Measurements from ENCODE around the gene KRT4. TPM values are rescaled to one million over a fixed set of nuclear protein-coding genes. Genes with fewer than 3 reads are reported as not detected.

Gene KRT4
- total and polyA plus RNA-seq, 2 donors (not counting 3 experiments of a cell fraction or from before 2014, with no cell fraction given), result not detected

- H3K27me3 ChIP-seq (ENCODE audit: control insufficient read depth in 2 of 2, insufficient read depth in 2 of 2, low read length in 2 of 2), result peaks cover 0 to 8% of the 10 kb centered on the region in 2 experiments
- FAIRE-seq (no peak), DNase-seq (ENCODE audit: low read depth, low spot score) (no peak)
- no peaks in the 10 kb centered on the region for H3K36me3 ChIP-seq (ENCODE audit: control insufficient read depth in 2 of 2, extremely low read depth in 1 of 2, insufficient read depth in 2 of 2, low read length in 2 of 2)
- ChIA-PET POLR2A (no interaction called here), CTCF (no interaction called here)
- no peaks in the 10 kb centered on the region for H3K9me3 ChIP-seq (replicated peaks; ENCODE audit: control insufficient read depth, insufficient read depth, low read length)
- H3K9ac ChIP-seq (replicated peaks; ENCODE audit: extremely low read depth, insufficient read depth, low read length), result no peak overlapping the region
- H3K4me3 ChIP-seq (replicated peaks in 1 of 3; ENCODE audit: insufficient read depth in 1 of 3, low read depth in 1 of 3, low read length in 3 of 3), result no peak overlapping the region
- H4K20me1 ChIP-seq (replicated peaks; ENCODE audit: control insufficient read depth, extremely low read depth, insufficient read depth, low read length), result no peaks in the 10 kb centered on the region
- H3K4me2 ChIP-seq (ENCODE audit: insufficient read depth, low read length), result no peak overlapping the region
- no peaks in the 10 kb centered on the region for H3K9me1 ChIP-seq (replicated peaks; ENCODE audit: control insufficient read depth, extremely low read depth, insufficient read depth, low read length)
- H3K4me1 ChIP-seq (ENCODE audit: control insufficient read depth, extremely low read depth, insufficient read depth, low read length), result no peaks in the 10 kb centered on the region
- H3K27ac ChIP-seq (ENCODE audit: insufficient read depth, low read depth, low read length), result no peak overlapping the region
- intact Hi-C loops (cut with micrococcal nuclease) (no loop called here), dilution Hi-C loops (cut with MboI; ENCODE audit: extremely low pct_ligation_motif_present, low sequenced_read_pairs) (no loop called here)
- H2AFZ ChIP-seq (ENCODE audit: low read depth, low read length), result no peak overlapping the region
- BruUV-seq (replicated peaks), result no TSS peak
- no peaks in the 10 kb centered on the region for H3K79me2 ChIP-seq (ENCODE audit: control insufficient read depth, insufficient read depth, low read length)
- TF ChIP-seq FOS (IDR thresholded peaks at IDR 0.05; ENCODE audit: borderline replicate concordance, insufficient read depth, low read length), result no peak
- no peak for TF ChIP-seq MAX (IDR thresholded peaks at IDR 0.05; ENCODE audit: insufficient read depth, insufficient read length)
- no peak for TF ChIP-seq EZH2 (IDR thresholded peaks at IDR 0.05; ENCODE audit: borderline replicate concordance, low read depth, low read length, severe bottlenecking)
- no peak for TF ChIP-seq JUN (IDR thresholded peaks at IDR 0.05; ENCODE audit: borderline replicate concordance, insufficient read depth, insufficient read length, low read depth)
- TF ChIP-seq POLR2AphosphoS5 (IDR thresholded peaks at IDR 0.05; ENCODE audit: insufficient read depth, low read depth, low read length), result no peak
- TF ChIP-seq GATA2 (IDR thresholded peaks at IDR 0.05; ENCODE audit: insufficient read depth, insufficient read length, low read depth, low read length), result no peak
These were observed 16.4 kb downstream of the KRT4 start for GRCh38 chr12:52797529-52797894.

GRCh38 chr12:52796839-52797528 is 16.9 kb downstream of the KRT4 start:
- no peak overlapping the region for H3K4me2 ChIP-seq (ENCODE audit: insufficient read depth, low read length)
- TF ChIP-seq CTCF (IDR thresholded peaks at IDR 0.05; ENCODE audit: extremely low read depth in 1 of 2, insufficient read depth in 1 of 2, low read depth in 1 of 2, low read length in 2 of 2) (no peak), MYC (IDR thresholded peaks at IDR 0.05; ENCODE audit: low read depth, low read length) (no peak), POLR2AphosphoS5 (IDR thresholded peaks at IDR 0.05; ENCODE audit: insufficient read depth, low read depth, low read length) (no peak), JUN (IDR thresholded peaks at IDR 0.05; ENCODE audit: borderline replicate concordance, insufficient read depth, insufficient read length, low read depth) (no peak), EZH2 (IDR thresholded peaks at IDR 0.05; ENCODE audit: borderline replicate concordance, low read depth, low read length, severe bottlenecking) (no peak), POLR2A (IDR thresholded peaks at IDR 0.05; ENCODE audit: low read depth, low read length) (no peak)
- no peaks in the 10 kb centered on the region for H3K9me1 ChIP-seq (replicated peaks; ENCODE audit: control insufficient read depth, extremely low read depth, insufficient read depth, low read length)
- POLR2A ChIA-PET, result no interaction called here
- H3K4me3 ChIP-seq (replicated peaks in 1 of 3; ENCODE audit: insufficient read depth in 1 of 3, low read depth in 1 of 3, low read length in 3 of 3), result no peak overlapping the region
- H3K9me3 ChIP-seq (replicated peaks; ENCODE audit: control insufficient read depth, insufficient read depth, low read length), result no peaks in the 10 kb centered on the region
- no peak overlapping the region for H3K9ac ChIP-seq (replicated peaks; ENCODE audit: extremely low read depth, insufficient read depth, low read length)
- DNase-seq (ENCODE audit: low read depth, low spot score), result no peak
- H3K27ac ChIP-seq (ENCODE audit: insufficient read depth, low read depth, low read length), result no peak overlapping the region
- no TSS peak for BruUV-seq (replicated peaks)
- H2AFZ ChIP-seq (ENCODE audit: low read depth, low read length), result no peak overlapping the region
- no peaks in the 10 kb centered on the region for H3K79me2 ChIP-seq (ENCODE audit: control insufficient read depth, insufficient read depth, low read length)
- no peak for FAIRE-seq
- no peaks in the 10 kb centered on the region for H3K36me3 ChIP-seq (ENCODE audit: control insufficient read depth in 2 of 2, extremely low read depth in 1 of 2, insufficient read depth in 2 of 2, low read length in 2 of 2)
- no peaks in the 10 kb centered on the region for H4K20me1 ChIP-seq (replicated peaks; ENCODE audit: control insufficient read depth, extremely low read depth, insufficient read depth, low read length)
- intact Hi-C loops (cut with micrococcal nuclease), result no loop called here
- CTCF ChIA-PET, result no interaction called here
- H3K27me3 ChIP-seq (ENCODE audit: control insufficient read depth in 2 of 2, insufficient read depth in 2 of 2, low read length in 2 of 2), result peaks cover 0 to 10% of the 10 kb centered on the region in 2 experiments
- dilution Hi-C loops (cut with MboI; ENCODE audit: extremely low pct_ligation_motif_present, low sequenced_read_pairs), result no loop called here
- no peaks in the 10 kb centered on the region for H3K4me1 ChIP-seq (ENCODE audit: control insufficient read depth, extremely low read depth, insufficient read depth, low read length)
